Right kidney (tissue), 1 donor: ENCODE results near the gene GPR68.
"Not testable (repeated sequence)": the region's sequence is repeated elsewhere in the genome, so short reads cannot be mapped to it uniquely, and the experiment has no call there.

Experiments used
- DNase-seq: peaks from one replicate; pipeline ENCODE4 v3.0.0-alpha.2; 2016

The GPR68 gene

DNA sequence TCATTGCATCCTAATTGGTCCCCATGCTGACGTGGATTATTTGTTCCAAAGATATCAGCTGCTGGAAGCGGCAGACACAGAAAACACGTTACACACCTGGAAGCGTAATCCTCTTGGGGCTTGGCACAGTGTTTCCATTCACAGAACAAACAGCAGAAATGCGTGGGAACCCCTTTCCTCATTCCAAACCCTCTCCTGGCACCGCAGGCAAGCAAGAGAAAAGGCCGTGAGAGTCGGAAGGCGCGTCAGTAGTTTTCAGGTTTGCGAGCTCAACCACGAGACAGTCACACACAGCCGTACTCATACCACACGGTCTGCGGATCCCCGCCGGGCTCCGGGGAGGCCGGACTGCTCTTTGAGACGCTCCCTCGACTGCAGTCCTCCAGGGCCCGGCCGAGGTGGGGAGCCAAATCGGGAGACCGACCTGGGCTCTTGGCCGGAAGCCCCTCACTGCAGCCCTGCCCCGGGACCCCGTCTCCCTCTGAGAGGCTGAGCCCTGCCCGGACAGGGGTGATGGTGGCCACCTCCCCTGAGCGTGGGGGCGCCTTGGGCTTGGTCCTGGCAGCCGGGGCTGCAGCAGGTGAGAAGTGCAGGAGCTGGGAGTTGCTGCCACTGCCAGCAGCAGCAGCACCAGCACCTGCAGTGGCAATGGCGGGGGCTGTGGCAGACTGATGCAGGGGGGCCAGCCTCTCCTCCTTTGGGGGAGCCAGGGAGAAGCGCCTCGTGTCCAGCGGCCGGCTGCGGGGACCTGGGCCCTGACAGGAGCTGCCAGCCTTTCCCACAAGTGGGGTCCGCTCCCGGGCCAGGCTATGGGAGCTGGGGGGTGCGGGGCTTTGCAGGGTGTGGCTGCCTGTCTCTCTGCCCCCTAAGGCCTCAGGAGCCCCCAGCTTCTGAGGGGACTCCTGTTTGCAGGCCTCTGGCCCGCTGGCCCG, 28.1 kb upstream of the GPR68 start:
- no peak for DNase-seq

- DNase-seq = no peak
Observed at GRCh38 chr14:91271639-91272038, 27.1 kb upstream of the GPR68 start.

DNA sequence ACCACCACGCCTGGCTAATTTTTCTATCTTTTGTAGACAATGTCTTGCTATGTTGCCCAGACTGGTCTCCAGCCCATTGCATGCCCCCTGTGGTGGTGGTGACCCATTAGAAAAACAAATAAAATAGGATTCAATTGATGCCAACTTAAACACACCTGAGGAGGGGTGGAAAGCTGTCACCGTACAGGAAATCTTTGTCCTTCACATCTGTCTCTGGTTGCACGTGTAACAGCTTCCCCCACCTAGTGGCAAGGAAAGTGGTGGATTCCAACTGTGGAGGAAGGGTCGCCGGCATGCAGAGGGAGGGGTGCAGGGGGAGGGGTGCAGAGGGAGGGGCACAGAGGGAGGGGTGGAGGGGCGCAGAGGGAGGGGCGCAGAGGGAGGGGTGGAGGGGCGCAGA, 26.1 kb upstream of the GPR68 start:
- DNase-seq = no peak

DNA sequence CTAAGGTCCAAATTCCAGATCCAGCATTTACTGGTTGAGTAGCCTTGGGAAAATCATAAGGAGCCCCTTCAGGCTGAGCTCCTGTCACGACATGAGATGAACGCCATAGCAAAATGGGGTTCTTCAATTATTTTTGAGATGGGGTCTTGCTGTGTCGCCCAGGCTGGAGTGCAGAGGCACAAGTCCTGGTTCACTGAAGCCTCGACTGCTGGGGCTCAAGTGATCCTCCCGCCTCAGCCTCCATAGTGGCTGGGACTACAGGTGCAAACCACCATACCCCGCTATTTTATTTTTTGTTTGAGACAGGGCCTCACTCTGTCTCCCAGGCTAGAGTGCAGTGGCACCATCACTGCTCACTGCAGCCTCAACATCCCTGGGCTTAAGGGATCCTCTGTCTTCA, 25.7 kb upstream of the GPR68 start:
- no peak for DNase-seq

- no peak for DNase-seq
Observed at GRCh38 chr14:91269076-91269991, 24.8 kb upstream of the GPR68 start.

DNA sequence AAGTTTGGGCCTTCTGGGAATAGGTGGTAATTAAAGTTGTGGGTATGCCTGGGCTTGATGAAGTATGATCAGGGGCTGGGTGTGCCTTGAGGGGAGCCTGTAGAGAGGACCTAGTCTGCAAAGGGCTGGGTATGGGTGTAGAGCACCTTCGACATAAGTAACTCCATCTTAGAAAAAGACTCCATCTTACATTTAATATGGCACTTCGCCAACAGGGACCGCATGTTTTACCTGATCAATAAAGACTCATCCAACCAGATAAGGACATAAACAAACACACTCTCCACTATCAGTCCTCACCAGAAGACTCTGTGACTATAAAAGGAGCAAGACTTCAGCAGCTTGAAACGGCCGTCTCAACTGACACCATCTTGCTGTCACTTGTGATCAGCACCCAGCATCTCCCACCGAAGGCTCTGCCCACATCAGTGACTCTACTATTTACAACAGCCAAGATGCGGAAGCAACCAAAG, 23.5 kb upstream of the GPR68 start:
- no peak for DNase-seq

DNA sequence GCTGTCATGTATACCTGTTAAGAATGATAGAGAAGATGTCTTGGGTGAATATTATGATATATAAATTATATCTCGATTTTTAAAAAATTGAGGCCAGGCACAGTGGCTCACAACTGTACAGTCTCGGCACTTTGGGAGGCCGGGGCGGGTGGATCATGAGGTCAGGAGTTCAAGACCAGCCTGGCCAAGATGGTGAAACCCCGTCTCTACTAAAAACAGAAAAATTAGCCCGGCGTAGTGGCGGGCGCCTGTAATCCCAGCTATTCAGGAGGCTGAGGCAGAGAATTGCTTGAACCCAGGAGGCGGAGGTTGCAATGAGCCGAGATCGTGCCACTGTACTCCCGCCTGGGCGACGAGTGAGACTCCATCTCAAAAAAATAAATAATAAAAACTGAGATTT, 21.8 kb upstream of the GPR68 start:
- not testable (repeated sequence) for DNase-seq

DNA sequence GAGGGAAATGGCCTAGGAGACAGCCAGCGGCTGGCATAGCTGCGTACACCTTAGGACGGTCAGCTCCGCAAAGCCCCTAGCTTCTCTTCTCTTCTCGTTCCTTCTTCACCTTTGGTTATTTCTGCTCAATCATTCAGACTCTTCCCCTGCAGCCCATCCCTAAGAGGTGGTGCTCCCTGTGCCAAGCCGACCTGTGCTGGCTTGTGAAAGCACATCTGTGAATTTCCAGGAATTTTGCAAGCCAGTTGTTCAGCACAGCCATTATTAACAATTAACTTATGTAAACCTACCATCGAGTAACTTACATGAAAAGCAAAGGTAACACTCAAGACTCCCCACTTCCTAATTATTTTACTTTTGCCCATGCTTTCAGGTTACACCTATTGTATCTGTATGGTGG, 20.9 kb upstream of the GPR68 start:
- no peak for DNase-seq

DNA sequence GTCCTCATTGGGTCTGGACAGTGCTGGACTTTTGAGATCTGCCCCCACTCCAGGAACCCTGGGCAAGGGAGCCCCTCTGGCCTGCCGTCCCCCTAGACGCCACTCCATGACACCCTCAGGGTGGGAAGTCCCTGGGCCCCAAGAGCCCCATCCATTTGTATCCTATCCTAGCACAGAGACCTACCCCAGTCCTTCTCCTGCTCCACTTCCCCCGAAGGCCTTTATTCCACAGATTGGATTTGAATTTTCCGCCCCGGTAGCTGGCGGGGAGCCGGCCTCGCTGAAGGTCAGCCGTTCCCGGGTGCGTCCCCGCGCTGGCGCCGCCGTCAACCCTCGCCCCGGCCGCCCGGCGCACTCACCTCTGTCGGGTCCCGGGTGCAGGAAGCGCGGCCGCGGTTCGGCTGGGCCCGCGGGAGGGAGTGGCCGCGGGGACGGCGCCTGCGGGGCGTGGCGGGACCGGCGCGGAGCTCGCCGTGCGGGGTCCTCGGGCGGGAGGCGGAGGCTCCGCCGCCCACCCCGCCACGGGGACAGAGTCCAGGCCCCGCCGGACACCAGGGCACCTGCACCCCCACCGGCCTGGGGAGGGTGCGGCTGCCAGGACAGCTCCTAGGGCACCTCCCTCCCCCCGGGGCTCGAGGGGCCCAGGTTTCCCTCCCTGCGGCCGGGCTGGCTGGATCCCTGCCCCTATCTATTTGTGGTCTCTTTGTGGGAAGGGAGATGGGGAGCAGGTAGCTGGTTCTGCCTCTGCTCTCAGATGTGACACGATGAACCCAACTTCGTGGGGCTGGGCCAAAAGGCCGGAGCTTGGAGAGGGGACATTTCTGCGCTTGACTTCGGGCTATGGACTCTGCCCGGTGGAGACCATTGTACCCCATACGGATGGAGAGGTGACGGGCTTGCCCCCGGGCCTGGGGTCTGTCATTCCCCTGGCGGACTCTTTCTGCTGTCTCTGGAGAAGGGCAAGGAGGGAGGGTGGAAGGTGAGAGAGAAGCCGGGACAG, 19.9 kb upstream of the GPR68 start:
- peak; percentile 53 for DNase-seq

DNA sequence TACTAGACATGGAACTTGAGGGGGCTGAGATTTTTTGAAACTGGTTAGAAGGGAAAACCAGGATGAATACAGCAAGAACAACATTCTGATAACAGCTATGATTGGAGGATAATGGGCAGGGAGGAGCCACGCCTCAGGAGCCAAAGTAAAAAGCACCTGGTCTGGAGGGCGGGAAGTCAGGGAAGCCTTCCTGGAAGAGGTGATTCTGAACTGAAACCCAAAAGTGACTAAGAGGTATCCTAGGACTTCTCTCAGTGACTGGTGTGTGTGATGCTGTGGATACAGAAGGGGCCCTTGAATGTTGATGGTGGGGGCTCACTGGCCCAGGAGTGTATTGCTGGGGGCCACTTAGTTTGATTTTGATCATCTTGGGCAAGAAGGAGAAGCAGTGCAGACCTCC, 18.8 kb upstream of the GPR68 start:
- no peak for DNase-seq

- no peak for DNase-seq
Observed at GRCh38 chr14:91261986-91262549, 17.6 kb upstream of the GPR68 start.

DNA sequence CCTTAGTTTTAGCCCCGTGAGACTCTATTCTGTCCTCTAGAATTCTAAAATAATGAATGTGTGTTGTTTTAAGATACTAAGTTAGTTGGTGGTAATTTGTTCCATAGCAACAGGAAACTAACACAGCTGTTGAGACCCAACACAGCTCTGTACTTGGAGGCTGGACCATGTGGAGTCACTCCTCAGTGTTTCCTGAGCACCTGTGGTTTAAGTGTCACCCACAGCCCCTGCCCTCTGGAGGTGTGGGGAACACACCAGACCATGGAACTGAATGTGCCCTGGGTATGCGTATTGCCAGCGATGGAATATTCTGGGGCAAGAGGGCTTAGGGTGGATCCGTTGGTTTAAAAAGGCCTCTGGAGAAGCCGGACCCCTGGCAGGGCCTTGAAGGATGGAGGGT, 16.6 kb upstream of the GPR68 start:
- no peak for DNase-seq

DNA sequence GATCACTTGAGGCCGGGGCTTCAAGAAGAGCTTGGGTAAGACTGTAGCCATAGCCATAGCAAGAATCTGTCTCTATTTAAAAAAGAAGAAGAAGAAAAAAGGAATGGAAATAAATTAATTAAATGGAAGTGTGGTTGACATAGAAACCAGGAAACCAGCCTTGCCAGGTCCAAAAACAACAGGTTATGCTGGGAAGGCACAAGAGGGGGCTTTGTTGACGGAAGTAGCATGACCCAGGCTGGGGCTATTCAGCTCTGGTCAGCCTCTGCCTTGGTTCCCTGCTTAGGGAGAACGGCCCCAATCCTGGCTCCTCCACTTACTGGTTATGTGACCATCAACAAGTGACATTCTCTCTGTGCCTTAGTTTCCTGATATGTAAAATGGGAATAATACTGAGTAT, 14.4 kb upstream of the GPR68 start:
- DNase-seq = no peak

DNA sequence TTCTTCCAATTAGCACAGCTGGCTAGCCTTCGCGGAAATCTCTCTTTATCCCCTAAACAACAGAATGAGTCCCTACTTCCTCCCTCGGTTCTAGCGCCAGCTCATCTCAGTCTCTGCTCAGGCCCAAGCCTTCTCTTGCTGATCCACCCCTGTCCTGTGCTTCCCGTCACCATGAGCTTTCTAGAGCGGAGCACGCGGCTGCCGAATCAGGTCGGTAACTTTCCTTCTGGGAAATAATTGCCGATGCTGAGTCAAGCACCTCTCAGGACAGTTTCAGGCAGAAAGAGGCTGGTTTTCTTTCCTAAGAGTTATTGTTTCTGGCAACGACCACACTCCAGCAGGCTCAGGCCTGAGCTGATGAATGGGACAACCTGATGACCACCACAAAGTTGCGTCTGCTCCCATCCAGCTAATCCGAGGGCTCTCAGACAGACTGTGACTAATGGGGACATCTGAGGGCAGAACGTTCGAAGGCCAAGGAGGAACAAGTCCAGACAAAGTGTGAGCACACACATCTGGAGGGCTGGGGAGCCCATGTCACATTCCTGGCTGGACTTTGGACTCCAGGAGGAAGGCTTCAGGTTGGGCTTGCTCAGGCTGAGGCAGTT, 13.6 kb upstream of the GPR68 start:
- DNase-seq = no peak

GRCh38 chr14:91257328-91258010, 13.0 kb upstream of the GPR68 start:
- DNase-seq = no peak

GRCh38 chr14:91256661-91257060, 12.2 kb upstream of the GPR68 start:
- DNase-seq = no peak

- DNase-seq = no peak
Observed at GRCh38 chr14:91255026-91255695, 10.7 kb upstream of the GPR68 start.

DNA sequence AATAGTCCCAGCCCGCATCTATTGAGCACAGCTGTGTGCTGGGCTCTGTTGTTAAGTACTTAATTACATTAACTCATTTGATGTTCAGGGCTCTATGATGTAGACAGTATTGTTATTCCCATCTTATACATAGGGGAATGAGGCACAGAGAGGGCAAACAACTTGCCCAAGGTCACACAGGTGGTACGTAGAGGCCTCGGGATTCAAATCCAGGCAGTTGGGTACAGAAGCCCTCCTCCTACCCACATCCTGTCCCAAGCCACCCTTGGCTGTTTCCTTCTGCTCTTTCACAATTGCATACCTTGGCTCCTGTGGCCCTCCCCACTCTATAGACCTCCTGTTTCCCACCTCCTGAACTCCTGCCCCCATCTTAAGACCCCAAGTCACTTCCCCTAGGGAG, 10.0 kb upstream of the GPR68 start:
- DNase-seq = no peak

DNA sequence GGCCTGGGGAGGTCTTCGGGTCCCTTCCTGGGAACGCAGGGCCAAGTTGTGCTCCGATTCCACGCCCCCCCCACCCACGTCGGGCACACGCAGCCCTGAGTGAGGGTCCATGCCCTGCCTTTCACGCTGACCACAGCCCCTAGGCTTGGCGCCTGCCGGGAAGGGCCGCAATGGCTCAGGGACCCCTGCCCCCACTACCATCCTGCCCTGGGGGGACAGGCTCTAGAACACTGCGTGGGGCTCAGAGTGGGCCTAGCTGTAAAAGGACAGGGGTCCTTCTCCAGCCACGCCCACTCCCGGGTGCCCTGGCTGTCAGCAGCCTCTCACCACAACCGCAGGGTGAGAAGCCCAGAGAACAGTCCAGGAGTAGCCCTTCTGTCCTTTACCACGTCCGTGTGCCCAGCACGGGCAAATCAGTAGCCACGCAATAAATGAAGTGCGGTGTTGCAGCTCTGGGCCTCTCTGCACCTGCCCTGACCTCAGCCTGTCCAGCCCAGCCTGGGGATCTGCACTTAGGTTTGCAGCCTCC, 9.4 kb upstream of the GPR68 start:
- DNase-seq = peak; percentile 65
